SK-N-SH (cell line): Measurements from ENCODE around the gene CPN1. TPM values are rescaled to one million over a fixed set of nuclear protein-coding genes. Genes with fewer than 3 reads are reported as not detected.

Source experiments
- CTCF ChIA-PET: fragments of 300-600, 350-600 bp; formaldehyde crosslinking; extraction: SDS; loops from one replicate; lab custom pipeline; 2021; lab: Yijun Ruan, JAX
- POLR2A ChIA-PET: fragments of 350-600 bp; sonication (Branson Sonifier 250); formaldehyde crosslinking; extraction: SDS; loops from one replicate; lab custom pipeline; 2020; ENCODE audit warnings: antibody characterized with exemption, inconsistent platforms; lab: Yijun Ruan, JAX
- DNase-seq: peaks from one replicate; pipeline ENCODE4 v3.0.0; 2012
- H2AFZ ChIP-seq: fragments of 200-600 bp; sonication (generic); 2 replicates; pipeline ENCODE4 v1.8.1; 2016; ENCODE audit warnings: antibody characterized with exemption, mild to moderate bottlenecking, low read depth
- H3F3A ChIP-seq: fragments of 200-600 bp; sonication (generic); replicated peaks from 2 replicates; pipeline ENCODE3; 2016; ENCODE audit warnings: antibody characterized with exemption, mild to moderate bottlenecking; ENCODE audit not compliant: insufficient read depth
- H3K27ac ChIP-seq, 2 experiments: fragments of 200-500 bp in 1 of 2; fragments of 200-600 bp in 1 of 2; sonication (Bioruptor generic) in 1 of 2; sonication (generic), shearing (Covaris generic) in 1 of 2; 2 replicates each; pipeline versions ENCODE4 v1.5.1 to v1.6.1; 2014 to 2016; ENCODE audit warnings: low read depth in 2 of 2, inconsistent platforms in 1 of 2, low read length in 1 of 2, mild to moderate bottlenecking in 1 of 2, mixed read lengths in 1 of 2
- H3K27me3 ChIP-seq: fragments of 200-600 bp; sonication (generic), shearing (Covaris generic); 2 replicates; pipeline ENCODE4 v1.6.1; 2016; ENCODE audit warnings: mixed run types; ENCODE audit not compliant: insufficient read depth
- H3K36me3 ChIP-seq, 2 experiments: fragments of 200-500 bp in 1 of 2; fragments of 200-600 bp in 1 of 2; sonication (Bioruptor generic) in 1 of 2; sonication (generic) in 1 of 2; replicated peaks in 1 of 2; 2 replicates each; pipeline versions ENCODE3 to v1.5.1; 2014 to 2016; ENCODE audit warnings: low read length in 1 of 2, mild to moderate bottlenecking in 1 of 2; ENCODE audit not compliant: insufficient read depth in 2 of 2, control insufficient read depth in 1 of 2
- H3K4me1 ChIP-seq, 2 experiments: fragments of 200-500 bp in 1 of 2; fragments of 200-600 bp in 1 of 2; sonication (Bioruptor generic) in 1 of 2; sonication (generic), shearing (Covaris generic) in 1 of 2; 2 replicates each; pipeline versions ENCODE4 v1.5.1 to v1.6.1; 2014 to 2016; ENCODE audit warnings: low read depth in 1 of 2, low read length in 1 of 2, mixed run types in 1 of 2; ENCODE audit not compliant: insufficient read depth in 2 of 2, control insufficient read depth in 1 of 2
- H3K4me2 ChIP-seq: fragments of 200-600 bp; sonication (generic), shearing (Covaris generic); 2 replicates; pipeline ENCODE4 v1.6.1; 2017; ENCODE audit warnings: mixed run types
- H3K4me3 ChIP-seq, 2 experiments: fragments of 200-500 bp in 1 of 2; fragments of 200-600 bp in 1 of 2; sonication (Bioruptor generic) in 1 of 2; sonication (generic), shearing (Covaris generic) in 1 of 2; 2 replicates each; pipeline versions ENCODE4 v1.5.1 to v1.8.1; 2014 to 2016; ENCODE audit warnings: low read depth in 2 of 2, inconsistent platforms in 1 of 2, low read length in 1 of 2, mild to moderate bottlenecking in 1 of 2, mixed read lengths in 1 of 2, moderate library complexity in 1 of 2
- H3K79me2 ChIP-seq: fragments of 200-600 bp; sonication (generic); 2 replicates; pipeline ENCODE4 v1.8.1; 2017; ENCODE audit warnings: mild to moderate bottlenecking; ENCODE audit not compliant: insufficient read depth
- H3K9ac ChIP-seq: fragments of 200-600 bp; sonication (generic); 2 replicates; pipeline ENCODE4 v1.6.1; 2017; ENCODE audit warnings: mixed run types
- H3K9me2 ChIP-seq: fragments of 200-600 bp; sonication (generic); 2 replicates; pipeline ENCODE4 v1.6.1; 2017; ENCODE audit warnings: mixed run types
- H3K9me3 ChIP-seq: fragments of 200-600 bp; sonication (generic); 2 replicates; pipeline ENCODE4 v1.6.1; 2017; ENCODE audit warnings: mixed run types, mild to moderate bottlenecking, moderate library complexity
- H4K20me1 ChIP-seq: fragments of 200-600 bp; sonication (generic); 2 replicates; pipeline ENCODE4 v1.6.1; 2017; ENCODE audit warnings: mild to moderate bottlenecking, mixed run types; ENCODE audit not compliant: insufficient read depth
- CHD2 ChIP-seq: fragments of 150-350 bp; IDR thresholded peaks from 2 replicates; pipeline ENCODE4 v1.6.1; 2018; ENCODE audit warnings: low read length; ENCODE audit not compliant: partially characterized antibody
- EP300 ChIP-seq, 2 experiments: IDR thresholded peaks; 2 replicates each; pipeline versions ENCODE4 v1.4.0 to v1.6.1; 2012; ENCODE audit warnings: borderline replicate concordance in 1 of 2, low read depth in 1 of 2, low read length in 1 of 2
- FOSL2 ChIP-seq: IDR thresholded peaks from 2 replicates; pipeline ENCODE4 v1.4.0; 2012; ENCODE audit warnings: low read depth, mild to moderate bottlenecking, moderate library complexity, borderline replicate concordance
- FOXJ3 ChIP-seq: sonication (generic); formaldehyde crosslinking; IDR thresholded peaks from 2 replicates; pipeline ENCODE4 v1.5.1; 2020; ENCODE audit warnings: mild to moderate bottlenecking, missing genetic modification reagents
- JUND ChIP-seq: IDR thresholded peaks from 2 replicates; pipeline ENCODE4 v1.4.0; 2012
- POLR2AphosphoS5 ChIP-seq: IDR thresholded peaks from 2 replicates; pipeline ENCODE4 v1.6.1; 2012; ENCODE audit warnings: low read depth, low read length
- SIN3A ChIP-seq: IDR thresholded peaks from 2 replicates; pipeline ENCODE4 v1.6.1; 2012; ENCODE audit warnings: low read depth, mild to moderate bottlenecking, low read length, moderate library complexity, borderline replicate concordance
- SMC3 ChIP-seq: IDR thresholded peaks from 2 replicates; pipeline ENCODE4 v1.6.1; 2012; ENCODE audit warnings: low read depth, low read length, improper control_type of control experiment
- TEAD4 ChIP-seq: IDR thresholded peaks from 2 replicates; pipeline ENCODE4 v1.4.0; 2012; ENCODE audit warnings: mild to moderate bottlenecking, borderline replicate concordance; ENCODE audit not compliant: insufficient read depth
- USF1 ChIP-seq: IDR thresholded peaks from 2 replicates; pipeline ENCODE4 v1.4.0; 2012; ENCODE audit warnings: low read depth, borderline replicate concordance
- YY1 ChIP-seq: IDR thresholded peaks from 2 replicates; pipeline ENCODE4 v1.4.0; 2012; ENCODE audit warnings: low read depth, mild to moderate bottlenecking
- WGBS: methylation state at CpG from one replicate; pipeline ENCODE4 v1.1.6; 2017; ENCODE audit warnings: low lambda C conversion rate; 5-methylcytosine and 5-hydroxymethylcytosine counted together
- polyA plus RNA-seq, 3 experiments: library from polyadenylated mRNA; depleted of rRNA; stranded (reverse); fragments of >200 nt; gene quantifications; 2 replicates each; pipeline ENCODE4 v1.2.3, GENCODE V29; 2012
- TF ChIP-seq, protein P1 (sequence below): IDR thresholded peaks from 2 replicates; pipeline ENCODE4 v1.6.1; 2012; ENCODE audit warnings: mild to moderate bottlenecking, low read depth, low read length, moderate library complexity
- TF ChIP-seq, protein P2 (sequence below): fragments of 150-350 bp; IDR thresholded peaks from 2 replicates; pipeline ENCODE4 v1.6.1; 2016; ENCODE audit warnings: mild to moderate bottlenecking, low read depth, low read length

The CPN1 gene
- polyA plus RNA-seq, 1 of the 3 experiments (the other 2 are of a cell fraction): not detected

GRCh38 chr10:100020886-100021253 is 60.8 kb downstream of the CPN1 start (continued):
- TF ChIP-seq YY1 (no peak), CHD2 (no peak), JUND (no peak)

DNA sequence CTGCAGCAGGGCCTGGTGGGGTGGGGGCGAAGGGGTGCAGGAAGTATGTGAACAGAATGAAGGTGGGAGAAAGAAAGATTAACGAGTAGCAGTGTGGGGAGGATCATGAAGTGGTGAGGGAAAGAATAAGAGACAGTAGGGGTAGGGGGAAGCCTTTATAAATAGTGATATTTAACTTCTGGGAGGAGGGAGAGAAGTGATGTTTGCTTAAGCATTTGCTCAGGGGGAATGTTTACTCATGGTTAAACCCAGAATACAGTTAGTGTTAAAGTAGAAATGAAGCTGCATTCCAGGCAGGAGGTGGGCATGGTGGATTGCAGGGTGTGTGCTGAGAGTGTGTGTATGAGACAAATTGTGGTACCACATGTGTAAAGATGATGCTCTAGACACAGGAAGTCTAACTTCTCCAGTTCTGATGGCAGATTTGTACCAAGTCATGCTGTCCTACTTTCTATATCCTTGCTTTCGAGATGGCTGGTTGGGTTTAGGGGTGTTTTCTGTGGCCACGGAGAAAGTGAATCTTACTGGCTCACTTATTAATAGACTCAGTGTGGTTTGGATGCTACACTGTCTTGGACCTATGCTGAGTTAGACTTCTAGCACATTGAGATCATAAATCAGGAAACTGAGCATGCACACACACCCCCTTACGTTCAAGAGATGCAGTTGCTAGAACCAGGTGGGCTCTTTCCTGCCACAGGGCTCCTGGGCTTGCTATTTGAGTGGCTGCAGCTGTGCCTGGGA is 61.4 kb downstream of the CPN1 start:
- WGBS: 78% methylated on average over 5 of the region's 5 CpGs
- DNase-seq: no peak
- H3K9me2 ChIP-seq: no peaks in the 10 kb centered on the region
- no peak overlapping the region for H2AFZ ChIP-seq
- TF ChIP-seq FOXJ3 (CRISPR knock-in tag) (no peak), SIN3A (no peak)
- TF ChIP-seq, protein P1, sequence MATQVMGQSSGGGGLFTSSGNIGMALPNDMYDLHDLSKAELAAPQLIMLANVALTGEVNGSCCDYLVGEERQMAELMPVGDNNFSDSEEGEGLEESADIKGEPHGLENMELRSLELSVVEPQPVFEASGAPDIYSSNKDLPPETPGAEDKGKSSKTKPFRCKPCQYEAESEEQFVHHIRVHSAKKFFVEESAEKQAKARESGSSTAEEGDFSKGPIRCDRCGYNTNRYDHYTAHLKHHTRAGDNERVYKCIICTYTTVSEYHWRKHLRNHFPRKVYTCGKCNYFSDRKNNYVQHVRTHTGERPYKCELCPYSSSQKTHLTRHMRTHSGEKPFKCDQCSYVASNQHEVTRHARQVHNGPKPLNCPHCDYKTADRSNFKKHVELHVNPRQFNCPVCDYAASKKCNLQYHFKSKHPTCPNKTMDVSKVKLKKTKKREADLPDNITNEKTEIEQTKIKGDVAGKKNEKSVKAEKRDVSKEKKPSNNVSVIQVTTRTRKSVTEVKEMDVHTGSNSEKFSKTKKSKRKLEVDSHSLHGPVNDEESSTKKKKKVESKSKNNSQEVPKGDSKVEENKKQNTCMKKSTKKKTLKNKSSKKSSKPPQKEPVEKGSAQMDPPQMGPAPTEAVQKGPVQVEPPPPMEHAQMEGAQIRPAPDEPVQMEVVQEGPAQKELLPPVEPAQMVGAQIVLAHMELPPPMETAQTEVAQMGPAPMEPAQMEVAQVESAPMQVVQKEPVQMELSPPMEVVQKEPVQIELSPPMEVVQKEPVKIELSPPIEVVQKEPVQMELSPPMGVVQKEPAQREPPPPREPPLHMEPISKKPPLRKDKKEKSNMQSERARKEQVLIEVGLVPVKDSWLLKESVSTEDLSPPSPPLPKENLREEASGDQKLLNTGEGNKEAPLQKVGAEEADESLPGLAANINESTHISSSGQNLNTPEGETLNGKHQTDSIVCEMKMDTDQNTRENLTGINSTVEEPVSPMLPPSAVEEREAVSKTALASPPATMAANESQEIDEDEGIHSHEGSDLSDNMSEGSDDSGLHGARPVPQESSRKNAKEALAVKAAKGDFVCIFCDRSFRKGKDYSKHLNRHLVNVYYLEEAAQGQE: no peak
- no peaks in the 10 kb centered on the region for H3F3A ChIP-seq
- H4K20me1 ChIP-seq: no peaks in the 10 kb centered on the region
- ChIA-PET POLR2A (no interaction called here), CTCF (interaction anchor here (1.1 to 3.7 kb wide), 3 partner anchors 10 to 175 kb away, joined by 5 to 25 read pairs (median 14); partner anchors contain the start of gene DNMBP)
- H3K27ac ChIP-seq: no peak overlapping the region
- H3K9ac ChIP-seq: no peak overlapping the region
- H3K4me1 ChIP-seq: peaks cover 0 to 5% of the 10 kb centered on the region in 2 experiments; a peak in 1 of 4 replicates
- no peaks in the 10 kb centered on the region for H3K79me2 ChIP-seq
- H3K4me3 ChIP-seq: no peak overlapping the region
- H3K36me3 ChIP-seq: no peaks in the 10 kb centered on the region
- no peaks in the 10 kb centered on the region for H3K27me3 ChIP-seq
- H3K4me2 ChIP-seq: no peak overlapping the region
- no peaks in the 10 kb centered on the region for H3K9me3 ChIP-seq

GRCh38 chr10:100019787-100020141 is 61.9 kb downstream of the CPN1 start:
- no peaks in the 10 kb centered on the region for H3K27me3 ChIP-seq
- no peak for DNase-seq
- ChIA-PET CTCF (interaction anchor here (1.9 to 3.7 kb wide), 3 partner anchors 10 to 69 kb away, joined by 4 to 25 read pairs (median 15); partner anchors contain the start of gene DNMBP), POLR2A (no interaction called here)
- no peak overlapping the region for H3K9ac ChIP-seq
- no peaks in the 10 kb centered on the region for H3K79me2 ChIP-seq
- H2AFZ ChIP-seq: no peak overlapping the region
- peaks cover 0 to 5% of the 10 kb centered on the region in 2 experiments; a peak in 1 of 4 replicates for H3K4me1 ChIP-seq
- H3K4me2 ChIP-seq: no peak overlapping the region
- H3K4me3 ChIP-seq: no peak overlapping the region
- TF ChIP-seq FOSL2 (no peak), TEAD4 (no peak), EP300 (IDR thresholded peaks at IDR 0.05; ENCODE audit: borderline replicate concordance in 1 of 2, low read depth in 1 of 2, low read length in 1 of 2) (no peak), YY1 (no peak), SMC3 (no peak), USF1 (no peak), POLR2AphosphoS5 (no peak)
- TF ChIP-seq, protein P1: no peak
- TF ChIP-seq, protein P2, sequence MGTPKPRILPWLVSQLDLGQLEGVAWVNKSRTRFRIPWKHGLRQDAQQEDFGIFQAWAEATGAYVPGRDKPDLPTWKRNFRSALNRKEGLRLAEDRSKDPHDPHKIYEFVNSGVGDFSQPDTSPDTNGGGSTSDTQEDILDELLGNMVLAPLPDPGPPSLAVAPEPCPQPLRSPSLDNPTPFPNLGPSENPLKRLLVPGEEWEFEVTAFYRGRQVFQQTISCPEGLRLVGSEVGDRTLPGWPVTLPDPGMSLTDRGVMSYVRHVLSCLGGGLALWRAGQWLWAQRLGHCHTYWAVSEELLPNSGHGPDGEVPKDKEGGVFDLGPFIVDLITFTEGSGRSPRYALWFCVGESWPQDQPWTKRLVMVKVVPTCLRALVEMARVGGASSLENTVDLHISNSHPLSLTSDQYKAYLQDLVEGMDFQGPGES: no peak
- H3K9me2 ChIP-seq: no peaks in the 10 kb centered on the region
- no peaks in the 10 kb centered on the region for H3K36me3 ChIP-seq
- no peaks in the 10 kb centered on the region for H3F3A ChIP-seq
- no peaks in the 10 kb centered on the region for H4K20me1 ChIP-seq
- 60% methylated on average over 3 of the region's 3 CpGs for WGBS
- H3K9me3 ChIP-seq: no peaks in the 10 kb centered on the region
- no peak overlapping the region for H3K27ac ChIP-seq
